HepG2 (cell line): ENCODE results near the gene ANAPC5.

Experiments used
- POLR2AphosphoS5 ChIP-seq: IDR thresholded peaks from 2 replicates; pipeline ENCODE4 v1.6.1; 2012; ENCODE audit warnings: low read depth, low read length
- TF ChIP-seq, protein P1 (sequence below): sonication (generic); formaldehyde crosslinking; IDR thresholded peaks from 2 replicates; pipeline ENCODE4 v1.4.0; 2020; ENCODE audit warnings: missing genetic modification reagents, borderline replicate concordance

DNA sequence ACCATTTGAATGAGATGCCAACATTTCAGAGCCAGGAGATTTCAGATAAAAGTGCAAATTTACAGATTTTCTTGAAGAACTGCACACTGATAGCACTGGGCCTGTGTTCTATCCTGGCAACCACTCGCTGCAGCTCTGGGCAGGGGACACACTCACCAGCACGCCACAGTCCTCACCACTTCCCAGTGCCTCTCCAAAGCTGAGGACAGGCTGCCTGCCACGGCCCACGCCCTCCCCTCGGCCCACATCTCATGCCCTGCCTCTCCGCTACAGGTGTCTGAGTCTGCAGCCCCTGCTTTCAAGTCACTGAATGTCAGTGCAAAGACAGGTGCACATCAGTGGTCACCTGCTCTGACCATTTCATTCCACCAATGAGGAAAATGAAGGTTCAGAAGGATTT is 68.4 kb downstream of the ANAPC5 start:
- TF ChIP-seq, protein P1, sequence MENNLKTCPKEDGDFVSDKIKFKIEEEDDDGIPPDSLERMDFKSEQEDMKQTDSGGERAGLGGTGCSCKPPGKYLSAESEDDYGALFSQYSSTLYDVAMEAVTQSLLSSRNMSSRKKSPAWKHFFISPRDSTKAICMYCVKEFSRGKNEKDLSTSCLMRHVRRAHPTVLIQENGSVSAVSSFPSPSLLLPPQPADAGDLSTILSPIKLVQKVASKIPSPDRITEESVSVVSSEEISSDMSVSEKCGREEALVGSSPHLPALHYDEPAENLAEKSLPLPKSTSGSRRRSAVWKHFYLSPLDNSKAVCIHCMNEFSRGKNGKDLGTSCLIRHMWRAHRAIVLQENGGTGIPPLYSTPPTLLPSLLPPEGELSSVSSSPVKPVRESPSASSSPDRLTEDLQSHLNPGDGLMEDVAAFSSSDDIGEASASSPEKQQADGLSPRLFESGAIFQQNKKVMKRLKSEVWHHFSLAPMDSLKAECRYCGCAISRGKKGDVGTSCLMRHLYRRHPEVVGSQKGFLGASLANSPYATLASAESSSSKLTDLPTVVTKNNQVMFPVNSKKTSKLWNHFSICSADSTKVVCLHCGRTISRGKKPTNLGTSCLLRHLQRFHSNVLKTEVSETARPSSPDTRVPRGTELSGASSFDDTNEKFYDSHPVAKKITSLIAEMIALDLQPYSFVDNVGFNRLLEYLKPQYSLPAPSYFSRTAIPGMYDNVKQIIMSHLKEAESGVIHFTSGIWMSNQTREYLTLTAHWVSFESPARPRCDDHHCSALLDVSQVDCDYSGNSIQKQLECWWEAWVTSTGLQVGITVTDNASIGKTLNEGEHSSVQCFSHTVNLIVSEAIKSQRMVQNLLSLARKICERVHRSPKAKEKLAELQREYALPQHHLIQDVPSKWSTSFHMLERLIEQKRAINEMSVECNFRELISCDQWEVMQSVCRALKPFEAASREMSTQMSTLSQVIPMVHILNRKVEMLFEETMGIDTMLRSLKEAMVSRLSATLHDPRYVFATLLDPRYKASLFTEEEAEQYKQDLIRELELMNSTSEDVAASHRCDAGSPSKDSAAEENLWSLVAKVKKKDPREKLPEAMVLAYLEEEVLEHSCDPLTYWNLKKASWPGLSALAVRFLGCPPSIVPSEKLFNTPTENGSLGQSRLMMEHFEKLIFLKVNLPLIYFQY (CRISPR knock-in tag): no peak
- no peak for TF ChIP-seq POLR2AphosphoS5
